ENCODE measurements around the gene MYO3B. TPM values are rescaled to one million over a fixed set of nuclear protein-coding genes. Genes with fewer than 3 reads are reported as not detected.
"Not testable (repeated sequence)": the region's sequence is repeated elsewhere in the genome, so short reads cannot be mapped to it uniquely, and the experiment has no call there.

The MYO3B gene
- total RNA-seq, 2 donors from 2014 or later = not detected

GRCh38 chr2:170671079-170671478 is 493.1 kb downstream of the MYO3B start:
- intact Hi-C loops (cut with DNase I) = no loop called here
- DNase-seq = no peak
- ATAC-seq = no peak

- intact Hi-C loops (cut with DNase I); ATAC-seq; DNase-seq: not testable (repeated sequence)
These were observed 496.3 kb downstream of the MYO3B start for GRCh38 chr2:170674282-170674681.

- ATAC-seq (no peak), DNase-seq (no peak)
- intact Hi-C loops (cut with DNase I) = no loop called here
These were observed 497.8 kb downstream of the MYO3B start for GRCh38 chr2:170675701-170676100.

- no peak for DNase-seq
- intact Hi-C loops (cut with DNase I) = no loop called here
- ATAC-seq = no peak
These were observed 501.7 kb downstream of the MYO3B start for GRCh38 chr2:170679607-170680079.

GRCh38 chr2:170680172-170680941 is 502.4 kb downstream of the MYO3B start:
- ATAC-seq (no peak), DNase-seq (no peak)
- intact Hi-C loops (cut with DNase I) = no loop called here

GRCh38 chr2:170681311-170681710 is 503.4 kb downstream of the MYO3B start:
- ATAC-seq (no peak), DNase-seq (no peak)
- intact Hi-C loops (cut with DNase I) = no loop called here

GRCh38 chr2:170685591-170685990 is 507.6 kb downstream of the MYO3B start:
- intact Hi-C loops (cut with DNase I) = loop anchor here in 1 of 2 donors (5.0 kb wide), 1 partner anchor 288 kb away; no protein-coding TSS in a partner anchor
- no peak for ATAC-seq
- no peak for DNase-seq

- intact Hi-C loops (cut with DNase I) = loop anchor here in 1 of 2 donors (5.0 kb wide), 1 partner anchor 292 kb away; no protein-coding TSS in a partner anchor
- ATAC-seq = no peak
- no peak for DNase-seq
These were observed 511.5 kb downstream of the MYO3B start for GRCh38 chr2:170689481-170689880.

GRCh38 chr2:170690640-170691039 is 512.7 kb downstream of the MYO3B start:
- no peak for ATAC-seq
- no peak for DNase-seq
- intact Hi-C loops (cut with DNase I) = no loop called here

GRCh38 chr2:170694316-170694715 is 516.4 kb downstream of the MYO3B start:
- ATAC-seq = no peak
- intact Hi-C loops (cut with DNase I) = no loop called here
- no peak for DNase-seq

GRCh38 chr2:170695521-170696410 is 517.8 kb downstream of the MYO3B start:
- ATAC-seq (no peak), DNase-seq (no peak)
- intact Hi-C loops (cut with DNase I) = no loop called here

GRCh38 chr2:170696948-170697347 is 519.0 kb downstream of the MYO3B start:
- DNase-seq (no peak), ATAC-seq (no peak)
- intact Hi-C loops (cut with DNase I) = no loop called here

- intact Hi-C loops (cut with DNase I) = no loop called here
- ATAC-seq = no peak
- DNase-seq = no peak
These were observed 523.1 kb downstream of the MYO3B start for GRCh38 chr2:170701011-170701410.

GRCh38 chr2:170703776-170704476 is 526.0 kb downstream of the MYO3B start:
- intact Hi-C loops (cut with DNase I) = no loop called here
- ATAC-seq = no peak
- no peak for DNase-seq
